ENCODE data around the gene PCGF1. TPM values are rescaled to one million over a fixed set of nuclear protein-coding genes. Genes with fewer than 3 reads are reported as not detected.

Gene PCGF1
- total and polyA plus RNA-seq, 2 of the 13 experiments (the other 11 are each of a cell fraction or from before 2014, with no cell fraction given): 20.4 to 22.6 TPM

DNA sequence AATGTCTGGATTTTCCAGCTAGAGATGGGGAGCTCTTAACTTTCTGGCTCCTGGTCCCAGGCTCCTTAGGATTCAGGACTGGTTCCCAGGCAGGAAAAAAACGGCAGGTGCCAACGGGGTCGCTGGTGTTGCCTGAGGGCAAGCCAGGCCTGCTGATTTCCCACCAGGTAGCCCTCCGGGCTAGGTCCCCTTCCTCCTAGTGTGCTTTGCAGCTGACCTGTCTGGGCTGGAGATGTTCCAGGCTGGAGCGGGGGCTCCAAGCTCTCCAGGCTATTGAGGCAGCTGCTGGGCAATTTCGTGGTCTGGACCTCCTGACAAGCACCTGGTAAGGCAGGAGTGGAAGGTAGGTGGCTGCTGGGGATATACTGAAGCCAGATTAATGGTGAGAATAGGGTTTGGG lies 33.0 kb downstream of the PCGF1 start:
- BruUV-seq (replicated peaks): no TSS peak
- H3K4me1 ChIP-seq (ENCODE audit: insufficient read depth, low read length): peaks cover 56% of the 10 kb centered on the region
- no peak overlapping the region for H3K4me3 ChIP-seq (replicated peaks in 1 of 3; ENCODE audit: insufficient read depth in 1 of 3, low read depth in 2 of 3, low read length in 3 of 3)
- H3K4me2 ChIP-seq (ENCODE audit: low read depth, low read length): no peak overlapping the region
- H3K79me2 ChIP-seq (ENCODE audit: insufficient read depth, low read length): peaks cover 12% of the 10 kb centered on the region
- in situ Hi-C loops (cut with HindIII; ENCODE audit: extremely low pct_ligation_motif_present, low pct_unique_long_range_greater_than_20kb): no loop called here
- DNase-seq (ENCODE audit: low spot score) (no peak), FAIRE-seq (no peak), ATAC-seq (no peak)
- intact Hi-C loops (cut with micrococcal nuclease; ENCODE audit: unreplicated experiment): no loop called here
- TF ChIP-seq PAX8 (CRISPR knock-in tag; IDR thresholded peaks at IDR 0.05; ENCODE audit: borderline replicate concordance) (no peak), RAD51 (IDR thresholded peaks at IDR 0.05; ENCODE audit: borderline replicate concordance) (no peak), ZNF777 (CRISPR knock-in tag; IDR thresholded peaks at IDR 0.05) (no peak), ZNF337 (CRISPR knock-in tag; IDR thresholded peaks at IDR 0.05; ENCODE audit: borderline replicate concordance, low read depth) (no peak), ZFP90 (CRISPR knock-in tag; IDR thresholded peaks at IDR 0.05; ENCODE audit: borderline replicate concordance) (no peak), ZNF790 (CRISPR knock-in tag; IDR thresholded peaks at IDR 0.05; ENCODE audit: borderline replicate concordance) (no peak), NR2F2 (IDR thresholded peaks at IDR 0.05; ENCODE audit: borderline replicate concordance, low read depth) (no peak), ZNF598 (CRISPR knock-in tag; IDR thresholded peaks at IDR 0.05; ENCODE audit: borderline replicate concordance) (no peak), ZNF557 (CRISPR knock-in tag; IDR thresholded peaks at IDR 0.05) (no peak), JARID2 (CRISPR knock-in tag; IDR thresholded peaks at IDR 0.05; ENCODE audit: insufficient replicate concordance) (no peak)
- TF ChIP-seq, protein P1, sequence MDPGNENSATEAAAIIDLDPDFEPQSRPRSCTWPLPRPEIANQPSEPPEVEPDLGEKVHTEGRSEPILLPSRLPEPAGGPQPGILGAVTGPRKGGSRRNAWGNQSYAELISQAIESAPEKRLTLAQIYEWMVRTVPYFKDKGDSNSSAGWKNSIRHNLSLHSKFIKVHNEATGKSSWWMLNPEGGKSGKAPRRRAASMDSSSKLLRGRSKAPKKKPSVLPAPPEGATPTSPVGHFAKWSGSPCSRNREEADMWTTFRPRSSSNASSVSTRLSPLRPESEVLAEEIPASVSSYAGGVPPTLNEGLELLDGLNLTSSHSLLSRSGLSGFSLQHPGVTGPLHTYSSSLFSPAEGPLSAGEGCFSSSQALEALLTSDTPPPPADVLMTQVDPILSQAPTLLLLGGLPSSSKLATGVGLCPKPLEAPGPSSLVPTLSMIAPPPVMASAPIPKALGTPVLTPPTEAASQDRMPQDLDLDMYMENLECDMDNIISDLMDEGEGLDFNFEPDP (CRISPR knock-in tag; conservative IDR thresholded peaks at IDR 0.05): 0 out of 2 replicates have a peak, but pooled peaks have one; percentile 29
- TF ChIP-seq, protein P2, sequence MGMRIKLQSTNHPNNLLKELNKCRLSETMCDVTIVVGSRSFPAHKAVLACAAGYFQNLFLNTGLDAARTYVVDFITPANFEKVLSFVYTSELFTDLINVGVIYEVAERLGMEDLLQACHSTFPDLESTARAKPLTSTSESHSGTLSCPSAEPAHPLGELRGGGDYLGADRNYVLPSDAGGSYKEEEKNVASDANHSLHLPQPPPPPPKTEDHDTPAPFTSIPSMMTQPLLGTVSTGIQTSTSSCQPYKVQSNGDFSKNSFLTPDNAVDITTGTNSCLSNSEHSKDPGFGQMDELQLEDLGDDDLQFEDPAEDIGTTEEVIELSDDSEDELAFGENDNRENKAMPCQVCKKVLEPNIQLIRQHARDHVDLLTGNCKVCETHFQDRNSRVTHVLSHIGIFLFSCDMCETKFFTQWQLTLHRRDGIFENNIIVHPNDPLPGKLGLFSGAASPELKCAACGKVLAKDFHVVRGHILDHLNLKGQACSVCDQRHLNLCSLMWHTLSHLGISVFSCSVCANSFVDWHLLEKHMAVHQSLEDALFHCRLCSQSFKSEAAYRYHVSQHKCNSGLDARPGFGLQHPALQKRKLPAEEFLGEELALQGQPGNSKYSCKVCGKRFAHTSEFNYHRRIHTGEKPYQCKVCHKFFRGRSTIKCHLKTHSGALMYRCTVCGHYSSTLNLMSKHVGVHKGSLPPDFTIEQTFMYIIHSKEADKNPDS (CRISPR knock-in tag; IDR thresholded peaks at IDR 0.05): 0 out of 2 replicates have a peak, but pooled peaks have one; percentile 24
- TF ChIP-seq, protein P3, sequence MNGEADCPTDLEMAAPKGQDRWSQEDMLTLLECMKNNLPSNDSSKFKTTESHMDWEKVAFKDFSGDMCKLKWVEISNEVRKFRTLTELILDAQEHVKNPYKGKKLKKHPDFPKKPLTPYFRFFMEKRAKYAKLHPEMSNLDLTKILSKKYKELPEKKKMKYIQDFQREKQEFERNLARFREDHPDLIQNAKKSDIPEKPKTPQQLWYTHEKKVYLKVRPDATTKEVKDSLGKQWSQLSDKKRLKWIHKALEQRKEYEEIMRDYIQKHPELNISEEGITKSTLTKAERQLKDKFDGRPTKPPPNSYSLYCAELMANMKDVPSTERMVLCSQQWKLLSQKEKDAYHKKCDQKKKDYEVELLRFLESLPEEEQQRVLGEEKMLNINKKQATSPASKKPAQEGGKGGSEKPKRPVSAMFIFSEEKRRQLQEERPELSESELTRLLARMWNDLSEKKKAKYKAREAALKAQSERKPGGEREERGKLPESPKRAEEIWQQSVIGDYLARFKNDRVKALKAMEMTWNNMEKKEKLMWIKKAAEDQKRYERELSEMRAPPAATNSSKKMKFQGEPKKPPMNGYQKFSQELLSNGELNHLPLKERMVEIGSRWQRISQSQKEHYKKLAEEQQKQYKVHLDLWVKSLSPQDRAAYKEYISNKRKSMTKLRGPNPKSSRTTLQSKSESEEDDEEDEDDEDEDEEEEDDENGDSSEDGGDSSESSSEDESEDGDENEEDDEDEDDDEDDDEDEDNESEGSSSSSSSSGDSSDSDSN (CRISPR knock-in tag; IDR thresholded peaks at IDR 0.05): 0 out of 2 replicates have a peak, but pooled peaks have one; percentile 15
- H3K9ac ChIP-seq (ENCODE audit: insufficient read depth, low read depth, low read length): no peak overlapping the region
- ChIA-PET CTCF (ENCODE audit: low intra/inter-chr PET ratio, low total read pairs) (no interaction called here), POLR2A (interaction anchor here (0.6 to 20.6 kb wide), 8 partner anchors 7 to 55 kb away, joined by 3 to 795 read pairs (median 6); partner anchors contain the start of genes AUP1, CCDC142, HTRA2 and INO80B)
- no peaks in the 10 kb centered on the region for H3K9me3 ChIP-seq (ENCODE audit: low read length)
- no peak overlapping the region for H2AFZ ChIP-seq (ENCODE audit: low read length)
- no peaks in the 10 kb centered on the region; a peak in 1 of 5 replicates for H3K27me3 ChIP-seq (ENCODE audit: control insufficient read depth in 1 of 2, insufficient read depth in 2 of 2, low read length in 2 of 2)
- WGBS (ENCODE audit: low lambda C conversion rate): 95% methylated on average over 6 of the region's 6 CpGs
- H4K20me1 ChIP-seq (ENCODE audit: insufficient read depth, low read length): no peaks in the 10 kb centered on the region
- H3K36me3 ChIP-seq (replicated peaks in 1 of 2; ENCODE audit: control insufficient read depth in 1 of 2, insufficient read depth in 2 of 2, low read length in 2 of 2): peaks cover 7 to 23% of the 10 kb centered on the region in 2 experiments
- no peak overlapping the region for H3K27ac ChIP-seq (ENCODE audit: extremely low read length, insufficient read depth, low read length)
